ENCODE results near the gene NPNT.

The NPNT gene

DNA sequence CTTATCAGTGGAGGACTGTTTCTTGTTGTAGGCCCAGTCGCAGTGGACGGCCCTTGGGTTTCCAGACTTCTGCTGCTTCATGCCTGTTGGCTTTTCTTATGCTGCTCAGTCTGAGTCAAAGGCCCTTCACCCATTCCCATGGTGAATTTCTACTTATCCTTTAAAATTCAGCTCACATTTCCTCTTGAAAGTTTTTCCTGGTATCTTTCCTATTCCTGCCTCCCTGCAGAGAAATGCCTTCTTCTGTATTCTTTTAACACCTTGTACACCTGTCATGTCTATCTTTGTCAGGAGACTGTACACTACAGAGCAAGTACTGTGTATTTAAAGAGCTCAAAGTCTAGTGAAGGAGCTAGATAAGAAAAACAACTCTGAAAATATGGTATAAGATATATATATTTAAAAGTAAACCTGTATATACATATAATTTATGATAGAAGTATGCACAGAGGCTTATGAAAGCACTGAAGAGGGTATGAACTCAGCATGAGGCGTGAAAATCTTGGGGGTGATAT, 22.0 kb downstream of the NPNT start:
- no peak for DNase-seq (ENCODE audit: low spot score)

- no peak for DNase-seq (ENCODE audit: low spot score)
These were observed 26.0 kb downstream of the NPNT start for GRCh38 chr4:105921301-105921700.

- no peak for DNase-seq (ENCODE audit: low spot score)
These were observed 28.4 kb downstream of the NPNT start for GRCh38 chr4:105923497-105924238.

GRCh38 chr4:105924341-105924740, 29.1 kb downstream of the NPNT start:
- no peak for DNase-seq (ENCODE audit: low spot score)

DNA sequence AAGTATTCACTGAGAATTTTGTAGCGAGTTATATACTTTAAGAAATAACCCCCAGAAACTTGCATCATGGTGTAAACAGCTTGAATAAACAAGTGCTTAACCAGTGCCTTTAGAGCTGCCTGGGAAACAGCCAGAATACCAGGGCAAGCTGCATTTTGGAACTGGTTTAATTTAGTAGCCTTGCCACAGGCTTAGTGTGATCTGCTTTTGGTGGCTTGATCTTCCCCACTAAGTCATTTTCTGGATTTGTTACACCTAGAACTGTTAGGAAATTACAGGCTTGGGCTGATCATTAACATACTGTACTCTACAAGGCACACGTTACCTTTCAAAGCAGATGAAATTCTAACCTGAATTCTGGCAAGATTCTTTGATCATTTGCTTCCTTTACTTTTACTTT, 35.4 kb downstream of the NPNT start:
- DNase-seq (ENCODE audit: low spot score), result no peak

- DNase-seq (ENCODE audit: low spot score), result no peak
These were observed 37.8 kb downstream of the NPNT start for GRCh38 chr4:105933083-105933482.

GRCh38 chr4:105934386-105934785, 39.1 kb downstream of the NPNT start:
- no peak for DNase-seq (ENCODE audit: low spot score)

DNA sequence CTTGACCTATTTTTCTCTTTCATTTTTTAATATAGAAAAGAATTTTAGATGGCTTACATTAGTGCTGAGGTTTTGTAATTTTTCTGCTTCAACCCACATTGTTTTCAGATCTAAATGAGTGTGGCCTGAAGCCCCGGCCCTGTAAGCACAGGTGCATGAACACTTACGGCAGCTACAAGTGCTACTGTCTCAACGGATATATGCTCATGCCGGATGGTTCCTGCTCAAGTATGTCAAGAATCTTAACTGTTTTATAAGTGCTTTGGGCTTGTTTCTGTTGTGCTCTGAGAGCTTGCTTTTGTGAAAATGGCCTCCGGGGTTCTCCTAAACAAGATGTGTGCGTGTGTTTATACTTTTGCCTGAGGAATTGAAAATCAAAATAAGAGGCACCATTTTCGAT, 41.6 kb downstream of the NPNT start:
- no peak for DNase-seq (ENCODE audit: low spot score)

- no peak for DNase-seq (ENCODE audit: low spot score)
These were observed 42.5 kb downstream of the NPNT start for GRCh38 chr4:105937759-105938158.

DNA sequence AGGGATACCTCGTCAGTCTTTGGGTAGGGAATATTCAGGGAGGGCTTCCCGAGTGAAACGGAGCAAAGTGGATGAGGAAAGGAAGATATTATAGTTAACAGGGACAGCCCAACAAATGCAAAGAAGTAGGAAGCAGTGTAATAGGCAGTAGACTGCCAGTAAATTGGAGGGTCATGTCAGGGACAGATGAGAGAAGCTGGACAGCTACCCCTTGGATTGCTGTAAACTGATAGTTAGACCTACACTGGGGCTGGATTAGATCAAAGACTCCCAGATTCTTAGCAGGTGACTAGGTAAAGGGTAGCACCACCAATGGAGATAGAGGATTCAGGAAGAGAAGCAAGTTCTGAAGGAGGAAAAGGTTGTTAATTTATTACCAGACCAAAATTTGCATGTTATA, 48.0 kb downstream of the NPNT start:
- no peak for DNase-seq (ENCODE audit: low spot score)

GRCh38 chr4:105944540-105944939, 49.3 kb downstream of the NPNT start:
- no peak for DNase-seq (ENCODE audit: low spot score)

GRCh38 chr4:105946771-105947170, 51.5 kb downstream of the NPNT start:
- DNase-seq (ENCODE audit: low spot score), result no peak

- no peak for DNase-seq (ENCODE audit: low spot score)
These were observed 55.4 kb downstream of the NPNT start for GRCh38 chr4:105950701-105951100.

- DNase-seq (ENCODE audit: low spot score), result peak; percentile 4
These were observed 55.9 kb downstream of the NPNT start for GRCh38 chr4:105951198-105951597.

- DNase-seq (ENCODE audit: low spot score), result no peak
These were observed 57.3 kb downstream of the NPNT start for GRCh38 chr4:105952591-105952990.

- DNase-seq (ENCODE audit: low spot score), result no peak
These were observed 61.3 kb downstream of the NPNT start for GRCh38 chr4:105956569-105956968.

- DNase-seq (ENCODE audit: low spot score), result no peak
These were observed 62.4 kb downstream of the NPNT start for GRCh38 chr4:105957680-105958079.

DNA sequence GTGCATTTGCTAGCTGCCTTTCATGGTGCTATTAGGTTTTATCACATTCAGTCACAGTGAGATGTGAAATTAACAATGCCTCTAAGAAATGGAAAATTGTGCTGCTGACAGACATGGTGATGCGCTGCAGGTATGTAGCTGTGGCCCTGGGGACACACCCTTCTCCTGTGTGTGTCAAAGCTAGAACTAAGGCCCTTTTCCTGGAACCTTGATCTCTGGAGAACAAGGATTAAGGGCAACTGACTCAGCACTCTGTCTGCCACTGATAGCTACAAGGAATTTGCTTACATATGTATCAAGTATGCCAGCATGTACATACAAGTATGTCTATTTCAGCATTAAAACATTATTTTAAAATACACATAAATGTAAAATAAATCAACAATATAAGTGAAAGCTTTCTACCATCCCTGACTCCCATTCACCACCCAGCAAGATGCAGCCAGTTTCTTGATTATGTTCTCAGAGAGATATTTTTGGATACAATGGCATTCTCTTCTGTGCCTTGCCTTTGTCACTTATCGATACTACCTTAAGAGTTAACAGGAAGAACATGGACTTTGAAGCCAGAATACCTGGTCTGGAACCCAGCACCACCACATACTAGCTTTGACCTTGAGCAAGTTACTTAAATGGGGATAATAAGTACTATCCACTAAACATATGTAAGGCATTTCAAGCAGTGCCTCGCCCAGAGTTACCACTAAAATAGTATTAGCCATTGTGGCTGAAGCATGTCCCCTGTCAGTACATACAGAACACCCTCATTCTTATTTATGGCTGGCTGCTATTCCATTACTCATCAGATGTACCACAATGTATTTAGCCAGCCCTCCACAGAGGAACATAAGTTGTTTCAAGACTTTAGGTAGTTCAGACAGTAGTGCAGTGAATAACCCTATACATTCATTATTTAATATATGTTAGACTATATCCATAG, 68.5 kb downstream of the NPNT start:
- DNase-seq (ENCODE audit: low spot score), result no peak

- no peak for DNase-seq (ENCODE audit: low spot score)
These were observed 70.0 kb downstream of the NPNT start for GRCh38 chr4:105965183-105965800.

- DNase-seq (ENCODE audit: low spot score), result no peak
These were observed 70.8 kb downstream of the NPNT start for GRCh38 chr4:105966051-105966450.

GRCh38 chr4:105967058-105967658, 71.9 kb downstream of the NPNT start:
- no peak for DNase-seq (ENCODE audit: low spot score)

- no peak for DNase-seq (ENCODE audit: low spot score)
These were observed 74.3 kb downstream of the NPNT start for GRCh38 chr4:105969575-105969974.
